SKM-1 treated with dmso at 0.1 percent for 144 hours (cell line): ENCODE measurements around the gene GNB5.
"Not testable (repeated sequence)": the region's sequence is repeated elsewhere in the genome, so short reads cannot be mapped to it uniquely, and the experiment has no call there.

Source experiments
- DNase-seq: peaks from one replicate; lab custom pipeline; 2025; ENCODE audit not compliant: unreplicated experiment; lab: John Stamatoyannopoulos, UW

Gene GNB5

GRCh38 chr15:52114261-52115055 lies 76.7 kb downstream of the GNB5 start:
- DNase-seq = no peak

DNA sequence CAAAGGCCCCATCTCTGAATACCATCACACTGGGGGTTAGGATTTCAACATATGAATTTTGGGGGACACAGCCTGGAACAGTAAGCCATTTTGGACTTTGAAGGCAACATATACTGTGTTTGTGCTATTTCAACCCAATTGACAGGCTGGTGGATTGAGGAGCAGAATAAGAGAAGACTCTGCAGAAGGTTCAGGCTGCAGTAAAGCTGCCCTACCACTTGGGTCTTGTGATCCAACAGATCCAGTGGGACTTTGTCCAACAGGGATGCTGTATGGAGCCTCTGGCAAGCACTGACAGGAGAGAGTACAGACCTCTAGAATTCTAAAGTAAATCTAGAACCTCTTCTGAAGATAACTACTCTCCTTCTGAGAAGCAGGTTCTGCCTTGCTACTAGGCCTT lies 77.5 kb downstream of the GNB5 start:
- no peak for DNase-seq

DNA sequence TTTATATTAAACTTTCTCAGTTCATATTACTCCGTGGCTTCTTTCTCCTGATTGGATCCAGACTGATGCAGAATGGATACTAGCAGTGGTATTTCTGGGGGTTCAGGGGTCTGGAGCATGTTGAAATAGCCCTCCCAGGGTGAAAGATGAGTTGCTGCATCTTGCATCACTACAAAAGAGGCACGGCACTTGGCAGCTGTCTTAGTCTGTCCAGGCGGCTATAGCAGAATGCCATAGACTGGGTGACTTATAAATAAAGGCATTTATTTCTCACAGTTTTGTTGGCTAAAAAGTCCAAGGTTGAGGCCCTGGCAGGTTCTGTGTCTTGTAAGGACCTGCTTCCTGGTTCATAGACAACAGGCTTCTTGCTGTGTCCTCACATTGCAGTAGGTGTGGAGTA lies 78.0 kb downstream of the GNB5 start:
- no peak for DNase-seq

- no peak for DNase-seq
Observed at GRCh38 chr15:52112203-52112750, 78.9 kb downstream of the GNB5 start.

DNA sequence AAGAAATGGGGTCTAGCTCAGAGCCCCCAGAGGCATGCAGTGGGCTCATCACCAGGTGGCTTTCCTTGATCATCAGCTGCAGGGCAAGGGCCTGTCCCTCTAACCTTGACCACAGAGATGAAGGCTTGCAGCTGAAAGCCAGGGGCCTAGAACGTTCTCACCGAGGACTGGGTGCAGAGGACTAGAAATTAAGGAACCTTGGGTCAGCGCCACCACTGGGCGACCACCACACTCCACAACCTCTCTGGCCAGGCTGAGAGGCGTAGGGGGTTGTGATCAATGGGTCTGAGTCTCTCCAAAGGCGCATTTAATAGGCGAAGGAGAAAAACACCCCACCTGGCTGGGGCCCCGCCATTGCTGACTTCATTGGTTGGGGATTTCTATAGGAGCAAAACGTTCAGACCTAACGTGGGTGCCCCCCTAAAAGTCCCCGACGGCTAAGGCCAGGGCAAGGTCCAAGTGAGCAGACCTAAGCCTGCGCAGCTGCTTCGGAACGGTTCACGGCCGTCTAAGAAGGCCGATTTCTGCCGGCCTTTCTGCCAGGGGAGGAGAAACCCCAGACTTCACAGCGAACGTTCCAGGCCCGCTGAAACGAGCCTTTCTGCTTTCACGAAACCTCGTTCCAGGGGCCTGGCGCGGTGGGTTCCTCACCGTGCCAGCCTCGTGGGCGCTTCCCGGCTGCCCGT lies 79.5 kb downstream of the GNB5 start:
- DNase-seq = no peak

- no peak for DNase-seq
Observed at GRCh38 chr15:52109559-52110451, 81.4 kb downstream of the GNB5 start.

- DNase-seq = no peak
Observed at GRCh38 chr15:52107238-52107637, 84.0 kb downstream of the GNB5 start.

GRCh38 chr15:52106641-52107040 lies 84.6 kb downstream of the GNB5 start:
- no peak for DNase-seq

GRCh38 chr15:52105846-52106245 lies 85.3 kb downstream of the GNB5 start:
- peak; percentile 15 for DNase-seq

GRCh38 chr15:52104532-52105004 lies 86.6 kb downstream of the GNB5 start:
- DNase-seq = no peak

GRCh38 chr15:52103217-52104207 lies 87.7 kb downstream of the GNB5 start:
- peak; percentile 4 for DNase-seq

GRCh38 chr15:52102463-52102862 lies 88.7 kb downstream of the GNB5 start:
- DNase-seq = no peak

GRCh38 chr15:52101542-52102323 lies 89.5 kb downstream of the GNB5 start:
- DNase-seq = peak; percentile 80

- DNase-seq = peak; percentile 68
Observed at GRCh38 chr15:52100807-52101442, 90.3 kb downstream of the GNB5 start.

- no peak for DNase-seq
Observed at GRCh38 chr15:52099651-52100272, 91.4 kb downstream of the GNB5 start.

DNA sequence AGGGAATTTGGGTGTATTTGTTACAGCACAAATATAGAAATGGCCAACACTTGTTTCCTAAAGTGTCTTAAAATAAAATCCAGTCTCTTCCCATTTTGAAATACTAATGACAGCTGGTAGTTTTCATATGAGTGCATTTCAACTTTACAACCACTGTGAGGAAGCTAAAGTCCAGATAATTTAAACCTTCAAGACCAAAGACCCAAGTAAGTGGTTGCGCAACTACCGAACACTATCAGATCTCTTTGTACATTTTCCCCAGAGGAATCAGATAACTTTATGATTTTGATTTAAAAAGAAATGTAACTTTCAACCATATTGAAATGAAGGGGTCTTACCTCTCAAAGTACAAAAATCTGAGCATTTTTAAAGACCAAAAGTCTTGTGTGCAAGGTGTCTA lies 92.9 kb downstream of the GNB5 start:
- peak; percentile 16 for DNase-seq

DNA sequence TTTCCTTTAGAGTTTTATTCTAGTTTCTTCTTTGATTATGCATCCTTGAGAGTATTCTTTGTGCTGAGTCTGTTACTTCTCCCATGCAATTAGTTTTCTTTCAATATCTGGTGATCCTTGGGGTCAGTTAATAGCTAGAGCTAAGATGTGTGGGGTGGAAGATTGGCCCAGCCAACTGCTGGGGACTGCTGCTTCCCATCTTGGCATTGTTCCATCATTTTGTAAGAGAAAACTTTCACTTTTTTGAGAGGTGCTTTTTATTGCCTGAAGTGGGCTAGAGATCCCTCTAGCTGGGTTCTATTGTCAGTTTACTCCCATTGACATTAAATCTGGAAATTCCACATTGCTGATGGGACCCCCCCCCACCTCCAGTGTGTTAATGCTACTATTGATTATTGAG lies 94.0 kb downstream of the GNB5 start:
- no peak for DNase-seq

DNA sequence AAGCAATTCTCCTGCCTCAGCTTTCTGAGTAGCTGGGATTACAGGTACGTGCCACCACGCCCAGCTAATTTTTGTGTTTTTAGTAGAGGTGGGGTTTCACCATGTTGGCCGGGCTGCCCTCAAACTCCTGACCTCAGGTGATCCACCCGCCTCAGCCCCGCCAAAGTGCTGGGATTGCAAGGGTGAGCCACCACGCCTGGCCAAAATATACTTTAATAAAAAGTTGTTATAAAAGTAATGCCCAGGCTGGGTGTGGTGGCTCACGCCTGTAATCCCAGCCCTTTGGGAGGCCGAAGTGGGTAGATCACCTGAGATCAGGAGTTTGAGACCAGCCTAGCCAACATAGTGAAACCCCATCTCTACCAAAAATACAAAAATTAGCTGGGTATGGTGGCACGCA lies 94.7 kb downstream of the GNB5 start:
- DNase-seq = not testable (repeated sequence)
